ENCODE measurements around the gene ATP2B2.

DNA sequence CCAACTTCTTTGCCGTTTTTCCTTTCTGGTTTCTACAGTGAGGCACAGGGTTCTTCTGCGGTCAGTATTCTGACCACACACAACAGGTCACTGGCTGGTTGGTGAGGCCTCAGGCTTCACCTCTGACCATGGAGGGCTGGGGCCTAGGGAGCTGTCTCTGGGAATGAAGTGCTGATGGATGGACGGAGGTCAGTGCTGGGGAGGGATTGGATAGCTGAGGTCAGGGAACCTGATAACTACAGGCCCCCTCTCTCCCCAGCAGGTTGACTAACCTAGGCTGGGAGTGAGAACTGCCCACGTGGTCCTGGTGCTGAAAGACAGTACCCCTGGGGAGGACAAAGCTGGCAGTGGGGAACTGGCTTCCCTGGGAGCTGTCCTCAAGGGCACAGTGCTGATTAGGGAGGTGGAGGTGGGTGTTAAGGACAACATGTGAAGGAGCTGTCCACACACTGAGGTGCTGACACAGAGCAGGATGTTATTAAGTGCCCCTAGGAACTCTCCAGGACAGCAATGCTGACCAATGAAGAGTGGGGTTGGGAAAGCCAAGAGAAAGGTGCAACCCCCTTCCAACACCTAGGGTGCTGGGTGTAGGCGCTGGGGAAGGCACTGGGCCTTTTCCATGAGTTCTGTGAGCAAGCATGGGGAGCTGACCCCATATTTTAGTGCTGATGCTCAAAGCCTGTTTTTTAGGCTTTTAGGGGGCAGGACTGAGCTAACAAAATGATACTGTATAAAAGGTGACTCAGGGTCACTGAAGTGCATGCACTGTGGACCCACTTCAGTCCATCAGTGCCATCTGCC, 45.2 kb downstream of the ATP2B2 start:
- TF ChIP-seq, protein P1, sequence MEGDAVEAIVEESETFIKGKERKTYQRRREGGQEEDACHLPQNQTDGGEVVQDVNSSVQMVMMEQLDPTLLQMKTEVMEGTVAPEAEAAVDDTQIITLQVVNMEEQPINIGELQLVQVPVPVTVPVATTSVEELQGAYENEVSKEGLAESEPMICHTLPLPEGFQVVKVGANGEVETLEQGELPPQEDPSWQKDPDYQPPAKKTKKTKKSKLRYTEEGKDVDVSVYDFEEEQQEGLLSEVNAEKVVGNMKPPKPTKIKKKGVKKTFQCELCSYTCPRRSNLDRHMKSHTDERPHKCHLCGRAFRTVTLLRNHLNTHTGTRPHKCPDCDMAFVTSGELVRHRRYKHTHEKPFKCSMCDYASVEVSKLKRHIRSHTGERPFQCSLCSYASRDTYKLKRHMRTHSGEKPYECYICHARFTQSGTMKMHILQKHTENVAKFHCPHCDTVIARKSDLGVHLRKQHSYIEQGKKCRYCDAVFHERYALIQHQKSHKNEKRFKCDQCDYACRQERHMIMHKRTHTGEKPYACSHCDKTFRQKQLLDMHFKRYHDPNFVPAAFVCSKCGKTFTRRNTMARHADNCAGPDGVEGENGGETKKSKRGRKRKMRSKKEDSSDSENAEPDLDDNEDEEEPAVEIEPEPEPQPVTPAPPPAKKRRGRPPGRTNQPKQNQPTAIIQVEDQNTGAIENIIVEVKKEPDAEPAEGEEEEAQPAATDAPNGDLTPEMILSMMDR (IDR thresholded peaks at IDR 0.05 in 2 of 3, conservative IDR thresholded peaks at IDR 0.05 in 1 of 3; ENCODE audit: control insufficient read depth in 2 of 3, extremely low read depth in 1 of 3, insufficient read depth in 1 of 3, low read depth in 3 of 3, low read length in 3 of 3): no peak
- no peak for TF ChIP-seq SUPT20H (IDR thresholded peaks at IDR 0.05; ENCODE audit: borderline replicate concordance, control insufficient read depth, low read depth, low read length)
- TF ChIP-seq BACH1 (IDR thresholded peaks at IDR 0.05; ENCODE audit: borderline replicate concordance): no peak
- no peak for TF ChIP-seq SMC3 (IDR thresholded peaks at IDR 0.05; ENCODE audit: borderline replicate concordance, low read length)
